ENCODE results near the gene FAM107B. TPM values are rescaled to one million over a fixed set of nuclear protein-coding genes. Genes with fewer than 3 reads are reported as not detected.
"Not testable (repeated sequence)": the region's sequence is repeated elsewhere in the genome, so short reads cannot be mapped to it uniquely, and the experiment has no call there.

FAM107B gene
- total RNA-seq, 1 donor from 2014 or later: 82.2 TPM

DNA sequence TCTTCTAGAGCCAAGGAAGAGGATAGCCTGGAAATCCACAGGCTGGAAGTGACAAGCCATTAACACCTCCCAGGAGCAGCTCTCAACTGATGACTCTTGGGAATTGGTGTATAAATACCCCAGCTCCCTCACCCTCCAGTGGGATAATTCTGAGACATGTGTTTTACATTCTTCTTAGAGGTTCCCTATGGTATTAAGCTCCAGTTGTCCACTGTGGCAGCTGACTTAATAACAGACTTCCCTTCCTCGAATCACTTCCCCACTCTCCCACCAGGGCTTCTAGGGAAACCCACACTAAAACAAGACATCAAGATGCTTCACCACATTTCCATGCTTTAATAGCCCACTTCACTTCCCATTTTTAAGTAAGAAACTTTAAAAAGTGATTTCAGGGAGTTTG, 47.2 kb downstream of the FAM107B start:
- Mint-ChIP-seq H3K27me3 (no peaks in the 10 kb centered on the region), H3K4me1 (ENCODE audit: low read depth) (peaks cover 11% of the 10 kb centered on the region), H3K9me3 (ENCODE audit: low read depth) (peaks cover 8% of the 10 kb centered on the region), H3K4me3 (ENCODE audit: low read depth) (no peak overlapping the region), H3K27ac (no peak overlapping the region), H3K36me3 (ENCODE audit: insufficient read depth) (no peaks in the 10 kb centered on the region)
- no peak for DNase-seq (ENCODE audit: low spot score, unreplicated experiment)
- TF ChIP-seq, protein P1, sequence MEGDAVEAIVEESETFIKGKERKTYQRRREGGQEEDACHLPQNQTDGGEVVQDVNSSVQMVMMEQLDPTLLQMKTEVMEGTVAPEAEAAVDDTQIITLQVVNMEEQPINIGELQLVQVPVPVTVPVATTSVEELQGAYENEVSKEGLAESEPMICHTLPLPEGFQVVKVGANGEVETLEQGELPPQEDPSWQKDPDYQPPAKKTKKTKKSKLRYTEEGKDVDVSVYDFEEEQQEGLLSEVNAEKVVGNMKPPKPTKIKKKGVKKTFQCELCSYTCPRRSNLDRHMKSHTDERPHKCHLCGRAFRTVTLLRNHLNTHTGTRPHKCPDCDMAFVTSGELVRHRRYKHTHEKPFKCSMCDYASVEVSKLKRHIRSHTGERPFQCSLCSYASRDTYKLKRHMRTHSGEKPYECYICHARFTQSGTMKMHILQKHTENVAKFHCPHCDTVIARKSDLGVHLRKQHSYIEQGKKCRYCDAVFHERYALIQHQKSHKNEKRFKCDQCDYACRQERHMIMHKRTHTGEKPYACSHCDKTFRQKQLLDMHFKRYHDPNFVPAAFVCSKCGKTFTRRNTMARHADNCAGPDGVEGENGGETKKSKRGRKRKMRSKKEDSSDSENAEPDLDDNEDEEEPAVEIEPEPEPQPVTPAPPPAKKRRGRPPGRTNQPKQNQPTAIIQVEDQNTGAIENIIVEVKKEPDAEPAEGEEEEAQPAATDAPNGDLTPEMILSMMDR (IDR thresholded peaks at IDR 0.05; ENCODE audit: unreplicated experiment): no peak

DNA sequence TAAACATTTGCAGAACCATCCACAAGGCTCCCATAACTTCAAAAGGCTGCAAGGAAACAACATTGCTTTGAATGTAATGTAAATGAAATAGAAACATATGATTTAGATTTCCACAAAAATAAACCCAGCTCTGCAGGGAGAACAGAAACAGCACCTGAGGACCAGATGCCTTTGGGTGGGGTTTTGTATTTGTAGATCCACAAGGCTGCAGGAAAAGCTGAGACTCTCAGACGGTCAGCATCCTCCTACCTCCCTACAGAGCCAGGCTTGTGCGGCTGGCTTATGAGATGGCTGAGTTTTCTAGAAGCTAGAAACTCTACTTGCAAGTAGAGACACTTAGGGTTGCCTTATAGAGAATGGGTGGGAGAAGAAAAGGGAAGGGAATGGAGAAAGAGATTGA, 49.8 kb downstream of the FAM107B start:
- Mint-ChIP-seq H3K27ac (no peak overlapping the region), H3K4me3 (ENCODE audit: low read depth) (no peak overlapping the region), H3K27me3 (no peaks in the 10 kb centered on the region), H3K36me3 (ENCODE audit: insufficient read depth) (no peaks in the 10 kb centered on the region), H3K4me1 (ENCODE audit: low read depth) (no peaks in the 10 kb centered on the region), H3K9me3 (ENCODE audit: low read depth) (peaks cover 11% of the 10 kb centered on the region)
- DNase-seq (ENCODE audit: low spot score, unreplicated experiment): no peak
- TF ChIP-seq, protein P1 (IDR thresholded peaks at IDR 0.05; ENCODE audit: unreplicated experiment): no peak

DNA sequence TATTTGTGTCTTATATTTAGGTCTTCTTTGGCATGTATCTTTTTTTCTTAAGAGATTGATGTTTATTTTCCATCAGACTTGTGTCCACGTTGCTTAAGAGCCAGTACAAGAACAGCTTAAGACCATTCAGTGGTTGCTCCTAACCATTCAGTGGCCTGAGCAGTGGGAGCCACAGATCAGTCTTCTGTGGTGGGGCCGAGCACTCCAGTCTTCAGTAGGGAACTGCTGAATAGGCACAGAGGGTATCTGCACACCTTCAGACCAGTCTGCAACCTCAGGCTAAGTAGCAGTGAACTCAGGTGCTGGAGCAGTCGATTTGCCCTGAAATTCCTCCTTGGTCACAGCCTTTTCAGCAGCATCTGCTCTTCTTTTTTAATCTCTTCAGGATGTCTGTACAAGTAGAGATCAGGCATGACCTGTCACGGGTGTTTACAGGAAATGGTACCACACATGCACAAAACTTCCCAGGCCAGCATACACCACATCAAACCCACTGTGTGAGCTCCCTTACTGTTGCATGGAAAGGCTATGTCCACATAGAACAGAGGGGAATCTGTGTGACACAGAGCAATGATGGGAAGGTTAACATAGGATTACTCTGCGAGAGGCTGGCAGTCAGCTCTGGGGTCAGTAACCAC, 51.5 kb downstream of the FAM107B start:
- Mint-ChIP-seq H3K9me3 (ENCODE audit: low read depth) (peaks cover 11% of the 10 kb centered on the region), H3K36me3 (ENCODE audit: insufficient read depth) (no peaks in the 10 kb centered on the region), H3K4me1 (ENCODE audit: low read depth) (no peaks in the 10 kb centered on the region), H3K27me3 (no peaks in the 10 kb centered on the region), H3K27ac (no peak overlapping the region), H3K4me3 (ENCODE audit: low read depth) (no peak overlapping the region)
- DNase-seq (ENCODE audit: low spot score, unreplicated experiment): no peak
- TF ChIP-seq, protein P1 (IDR thresholded peaks at IDR 0.05; ENCODE audit: unreplicated experiment): no peak

DNA sequence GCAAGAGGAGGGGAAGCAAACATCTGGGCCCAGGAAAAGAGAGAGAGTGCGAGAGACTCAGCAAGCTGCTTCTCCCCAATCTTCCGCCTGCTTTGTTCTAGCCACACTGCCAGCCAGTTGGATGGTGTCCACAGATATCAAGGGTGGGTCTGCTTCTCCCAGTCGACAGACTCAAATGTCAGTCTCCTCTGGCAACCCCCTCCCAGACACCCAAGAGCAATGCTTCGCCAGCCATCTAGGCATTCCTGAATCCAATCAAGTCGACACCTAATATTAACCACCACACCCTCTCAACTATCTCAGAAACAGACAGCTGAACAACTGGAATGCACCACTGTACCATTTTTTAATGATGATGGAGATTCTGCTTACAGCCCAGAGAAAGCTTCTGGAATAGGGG, 57.1 kb downstream of the FAM107B start:
- peaks cover 4% of the 10 kb centered on the region for H3K9me3 Mint-ChIP-seq (ENCODE audit: low read depth)
- no peak for DNase-seq (ENCODE audit: low spot score, unreplicated experiment)
- no peaks in the 10 kb centered on the region for H3K36me3 Mint-ChIP-seq (ENCODE audit: insufficient read depth)
- H3K4me3 Mint-ChIP-seq (ENCODE audit: low read depth): no peak overlapping the region
- no peaks in the 10 kb centered on the region for H3K27me3 Mint-ChIP-seq
- H3K4me1 Mint-ChIP-seq (ENCODE audit: low read depth): peaks cover 3% of the 10 kb centered on the region
- no peak overlapping the region for H3K27ac Mint-ChIP-seq
- TF ChIP-seq, protein P1 (IDR thresholded peaks at IDR 0.05; ENCODE audit: unreplicated experiment): no peak

DNA sequence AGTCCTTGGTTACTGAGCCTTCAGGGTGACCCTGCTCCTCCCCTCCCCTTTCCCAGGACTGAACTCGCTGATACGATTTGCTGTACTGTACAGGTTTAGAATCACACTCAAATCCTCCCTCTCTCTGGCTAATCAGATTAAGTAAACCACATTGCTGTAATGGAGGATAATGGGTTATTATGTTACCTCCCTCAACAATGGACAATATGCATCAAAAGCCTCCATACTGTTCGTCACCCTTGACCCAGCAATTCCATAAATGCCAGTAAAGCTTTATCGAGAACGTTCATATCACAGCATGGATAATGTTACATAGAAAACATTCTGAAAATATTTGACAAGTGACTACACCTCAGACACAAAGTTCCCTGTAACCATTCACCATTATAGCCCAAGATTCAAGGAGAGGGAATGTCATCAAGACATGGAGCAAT, 61.7 kb downstream of the FAM107B start:
- peaks cover 5% of the 10 kb centered on the region for H3K4me1 Mint-ChIP-seq (ENCODE audit: low read depth)
- TF ChIP-seq, protein P1 (IDR thresholded peaks at IDR 0.05; ENCODE audit: unreplicated experiment): no peak
- no peak for DNase-seq (ENCODE audit: low spot score, unreplicated experiment)
- H3K27me3 Mint-ChIP-seq: no peaks in the 10 kb centered on the region
- no peak overlapping the region for H3K4me3 Mint-ChIP-seq (ENCODE audit: low read depth)
- no peaks in the 10 kb centered on the region for H3K9me3 Mint-ChIP-seq (ENCODE audit: low read depth)
- H3K27ac Mint-ChIP-seq: no peak overlapping the region
- no peaks in the 10 kb centered on the region for H3K36me3 Mint-ChIP-seq (ENCODE audit: insufficient read depth)

DNA sequence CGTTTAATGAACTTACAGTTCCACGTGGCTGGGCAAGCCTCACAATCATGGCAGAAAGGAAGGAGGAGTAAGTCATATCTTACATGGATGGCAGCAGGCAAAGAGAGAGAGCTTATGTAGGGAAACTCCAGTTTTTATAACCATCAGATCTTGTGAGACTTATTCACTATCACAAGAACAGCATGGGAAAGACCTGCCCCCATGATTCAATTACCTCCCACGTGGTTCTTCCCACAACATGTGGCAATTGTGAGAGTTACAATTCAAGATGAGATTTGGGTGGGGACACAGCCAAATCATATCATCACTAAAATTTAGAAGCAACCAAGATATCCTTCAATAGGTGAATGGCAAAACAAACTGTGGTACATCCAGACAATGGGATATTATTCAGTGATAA, 65.4 kb downstream of the FAM107B start:
- peaks cover 13% of the 10 kb centered on the region for H3K4me1 Mint-ChIP-seq (ENCODE audit: low read depth)
- not testable (repeated sequence) for H3K27me3 Mint-ChIP-seq; H3K9me3 Mint-ChIP-seq (ENCODE audit: low read depth); H3K4me3 Mint-ChIP-seq (ENCODE audit: low read depth); H3K36me3 Mint-ChIP-seq (ENCODE audit: insufficient read depth); DNase-seq (ENCODE audit: low spot score, unreplicated experiment); H3K27ac Mint-ChIP-seq
